HepG2 (cell line): ENCODE results near the gene ZNF223. TPM values are rescaled to one million over a fixed set of nuclear protein-coding genes. Genes with fewer than 3 reads are reported as not detected.

ENCODE experiments used
- ATF4 ChIP-seq, 2 experiments: fragments of 450-650 bp in 1 of 2; sonication (generic) in 1 of 2; formaldehyde crosslinking; IDR thresholded peaks; 2 replicates each; pipeline versions ENCODE4 v1.5.0 to v1.8.0; 2020 to 2022; ENCODE audit warnings: mild to moderate bottlenecking in 1 of 2, missing genetic modification reagents in 1 of 2
- ELF4 ChIP-seq: sonication (generic); formaldehyde crosslinking; IDR thresholded peaks from 2 replicates; pipeline ENCODE4 v1.5.0; 2020; ENCODE audit warnings: missing genetic modification reagents, mild to moderate bottlenecking, moderate library complexity, borderline replicate concordance
- ETV5 ChIP-seq: IDR thresholded peaks from 2 replicates; pipeline ENCODE4 v1.6.1; 2018; ENCODE audit warnings: missing biosample characterization, missing genetic modification reagents, inconsistent platforms, borderline replicate concordance
- FOXC1 ChIP-seq: sonication (generic); formaldehyde crosslinking; IDR thresholded peaks from 2 replicates; pipeline ENCODE4 v1.8.0; 2022; ENCODE audit warnings: mild to moderate bottlenecking, missing genetic modification reagents, borderline replicate concordance
- HNRNPL ChIP-seq: fragments of 200-400 bp; formaldehyde crosslinking; IDR thresholded peaks from 2 replicates; pipeline ENCODE4 v1.6.1; 2017; ENCODE audit warnings: mild to moderate bottlenecking, low read depth, low read length
- KLF16 ChIP-seq, 2 experiments: sonication (generic) in 1 of 2; formaldehyde crosslinking in 1 of 2; IDR thresholded peaks; 2 replicates each; pipeline versions ENCODE4 v1.6.1 to v1.8.0; 2016 to 2023; ENCODE audit warnings: missing genetic modification reagents in 2 of 2, missing compliant biosample characterization in 1 of 2
- MEIS1 ChIP-seq: sonication (generic); formaldehyde crosslinking; IDR thresholded peaks from 2 replicates; pipeline ENCODE4 v1.9.0; 2021; ENCODE audit warnings: mild to moderate bottlenecking, missing genetic modification reagents, moderate library complexity, borderline replicate concordance
- POLR2A ChIP-seq, 2 experiments: IDR thresholded peaks; 2 replicates each; pipeline ENCODE4 v1.6.1; 2011; ENCODE audit warnings: low read depth in 2 of 2, low read length in 2 of 2, mild to moderate bottlenecking in 1 of 2, moderate library complexity in 1 of 2; ENCODE audit not compliant: insufficient read depth in 1 of 2
- REXO4 ChIP-seq: sonication (generic); formaldehyde crosslinking; IDR thresholded peaks from 2 replicates; pipeline ENCODE4 v1.8.0; 2022; ENCODE audit warnings: missing genetic modification reagents, mild to moderate bottlenecking, borderline replicate concordance
- TAF1 ChIP-seq: sonication (generic); formaldehyde crosslinking; IDR thresholded peaks from 2 replicates; pipeline ENCODE4 v1.4.0; 2020; ENCODE audit warnings: missing genetic modification reagents
- TBX2 ChIP-seq: sonication (generic); formaldehyde crosslinking; IDR thresholded peaks from 2 replicates; pipeline ENCODE4 v1.5.0; 2020; ENCODE audit warnings: missing genetic modification reagents, mild to moderate bottlenecking, borderline replicate concordance
- ZBTB33 ChIP-seq: sonication (generic); formaldehyde crosslinking; IDR thresholded peaks from 2 replicates; pipeline ENCODE4 v1.4.0; 2020; ENCODE audit warnings: missing genetic modification reagents
- ZKSCAN8 ChIP-seq: IDR thresholded peaks from 2 replicates; pipeline ENCODE4 v1.6.1; 2016; ENCODE audit warnings: borderline replicate concordance, missing genetic modification reagents, missing compliant biosample characterization
- ZNF138 ChIP-seq: sonication (generic); formaldehyde crosslinking; IDR thresholded peaks from 2 replicates; pipeline ENCODE4 v1.5.0; 2020; ENCODE audit warnings: mild to moderate bottlenecking, low read depth, missing genetic modification reagents
- ZNF143 ChIP-seq: sonication (generic); formaldehyde crosslinking; IDR thresholded peaks from 2 replicates; pipeline ENCODE4 v1.4.0; 2020; ENCODE audit warnings: missing genetic modification reagents
- ZNF441 ChIP-seq: sonication (generic); formaldehyde crosslinking; IDR thresholded peaks from 2 replicates; pipeline ENCODE4 v1.7.0; 2021; ENCODE audit warnings: missing genetic modification reagents, borderline replicate concordance
- polyA plus RNA-seq, 8 experiments: library from polyadenylated mRNA; depleted of rRNA in 3 of 8; stranded (reverse) in 7 of 8; unstranded in 1 of 8; fragments of >200 nt; fragmentation: Illumina TruSeq in 4 of 8; extraction: Trizol in 4 of 8; gene quantifications; 2 replicates each; pipeline versions ENCODE4 v1.2.1 to v1.2.3, GENCODE V29; 2011 to 2016; ENCODE audit warnings: low read depth in 4 of 8, missing spikeins in 1 of 8, mixed read lengths in 1 of 8; ENCODE audit not compliant: insufficient read depth in 1 of 8
- total RNA-seq, 5 experiments: library from RNA; depleted of rRNA; stranded (reverse); fragments of >200 nt; fragmentation: Illumina TruSeq; extraction: Trizol; gene quantifications; 2 replicates each; pipeline ENCODE4 v1.2.3, GENCODE V29; 2016; ENCODE audit warnings: low read depth in 1 of 5
- TF ChIP-seq, protein P1 (sequence below): sonication (generic); formaldehyde crosslinking; IDR thresholded peaks from 2 replicates; pipeline ENCODE4 v1.5.1; 2020; ENCODE audit warnings: mild to moderate bottlenecking, missing genetic modification reagents, moderate library complexity
- TF ChIP-seq, protein P2 (sequence below): sonication (generic); formaldehyde crosslinking; IDR thresholded peaks from 2 replicates; pipeline ENCODE4 v1.4.0; 2020; ENCODE audit warnings: missing genetic modification reagents, borderline replicate concordance

ZNF223 gene
- total and polyA plus RNA-seq, 2 of the 13 experiments (the other 11 are each of a cell fraction or from before 2014, with no cell fraction given): 2.0 to 4.8 TPM

GRCh38 chr19:44051650-44052402, at the start of gene ZNF223 (continued):
- TF ChIP-seq HNRNPL (no peak), ZNF138 (CRISPR knock-in tag) (no peak), REXO4 (CRISPR knock-in tag) (no peak), ETV5 (no peak; the same call in 1 of the 2 replicates), ZNF143 (CRISPR knock-in tag) (peak; percentile 97), ELF4 (CRISPR knock-in tag) (peak; percentile 82; the same call in 1 of the 2 replicates), ATF4 (CRISPR knock-in tag; IDR thresholded peaks at IDR 0.05) (peak in 1 of 2 experiments; percentile 51; a peak in 1 of 4 replicates), ZKSCAN8 (CRISPR knock-in tag) (peak; percentile 32; the same call in 1 of the 2 replicates), POLR2A (IDR thresholded peaks at IDR 0.05; ENCODE audit: insufficient read depth in 1 of 2, low read depth in 2 of 2, low read length in 2 of 2) (peak; percentile 62 to 78; a peak in 3 of 4 replicates), FOXC1 (CRISPR knock-in tag) (peak; percentile 58; the same call in 1 of the 2 replicates), MEIS1 (CRISPR knock-in tag) (no peak), TAF1 (CRISPR knock-in tag) (peak; percentile 51), TBX2 (CRISPR knock-in tag) (peak; percentile 73), KLF16 (CRISPR knock-in tag; IDR thresholded peaks at IDR 0.05) (peak in 1 of 2 experiments; percentile 82; a peak in 1 of 4 replicates), ZNF441 (no peak), ZBTB33 (CRISPR knock-in tag) (peak; percentile 29; the same call in 1 of the 2 replicates)
- TF ChIP-seq, protein P1, sequence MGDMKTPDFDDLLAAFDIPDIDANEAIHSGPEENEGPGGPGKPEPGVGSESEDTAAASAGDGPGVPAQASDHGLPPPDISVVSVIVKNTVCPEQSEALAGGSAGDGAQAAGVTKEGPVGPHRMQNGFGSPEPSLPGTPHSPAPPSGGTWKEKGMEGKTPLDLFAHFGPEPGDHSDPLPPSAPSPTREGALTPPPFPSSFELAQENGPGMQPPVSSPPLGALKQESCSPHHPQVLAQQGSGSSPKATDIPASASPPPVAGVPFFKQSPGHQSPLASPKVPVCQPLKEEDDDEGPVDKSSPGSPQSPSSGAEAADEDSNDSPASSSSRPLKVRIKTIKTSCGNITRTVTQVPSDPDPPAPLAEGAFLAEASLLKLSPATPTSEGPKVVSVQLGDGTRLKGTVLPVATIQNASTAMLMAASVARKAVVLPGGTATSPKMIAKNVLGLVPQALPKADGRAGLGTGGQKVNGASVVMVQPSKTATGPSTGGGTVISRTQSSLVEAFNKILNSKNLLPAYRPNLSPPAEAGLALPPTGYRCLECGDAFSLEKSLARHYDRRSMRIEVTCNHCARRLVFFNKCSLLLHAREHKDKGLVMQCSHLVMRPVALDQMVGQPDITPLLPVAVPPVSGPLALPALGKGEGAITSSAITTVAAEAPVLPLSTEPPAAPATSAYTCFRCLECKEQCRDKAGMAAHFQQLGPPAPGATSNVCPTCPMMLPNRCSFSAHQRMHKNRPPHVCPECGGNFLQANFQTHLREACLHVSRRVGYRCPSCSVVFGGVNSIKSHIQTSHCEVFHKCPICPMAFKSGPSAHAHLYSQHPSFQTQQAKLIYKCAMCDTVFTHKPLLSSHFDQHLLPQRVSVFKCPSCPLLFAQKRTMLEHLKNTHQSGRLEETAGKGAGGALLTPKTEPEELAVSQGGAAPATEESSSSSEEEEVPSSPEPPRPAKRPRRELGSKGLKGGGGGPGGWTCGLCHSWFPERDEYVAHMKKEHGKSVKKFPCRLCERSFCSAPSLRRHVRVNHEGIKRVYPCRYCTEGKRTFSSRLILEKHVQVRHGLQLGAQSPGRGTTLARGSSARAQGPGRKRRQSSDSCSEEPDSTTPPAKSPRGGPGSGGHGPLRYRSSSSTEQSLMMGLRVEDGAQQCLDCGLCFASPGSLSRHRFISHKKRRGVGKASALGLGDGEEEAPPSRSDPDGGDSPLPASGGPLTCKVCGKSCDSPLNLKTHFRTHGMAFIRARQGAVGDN (CRISPR knock-in tag): peak; percentile 48
- TF ChIP-seq, protein P2, sequence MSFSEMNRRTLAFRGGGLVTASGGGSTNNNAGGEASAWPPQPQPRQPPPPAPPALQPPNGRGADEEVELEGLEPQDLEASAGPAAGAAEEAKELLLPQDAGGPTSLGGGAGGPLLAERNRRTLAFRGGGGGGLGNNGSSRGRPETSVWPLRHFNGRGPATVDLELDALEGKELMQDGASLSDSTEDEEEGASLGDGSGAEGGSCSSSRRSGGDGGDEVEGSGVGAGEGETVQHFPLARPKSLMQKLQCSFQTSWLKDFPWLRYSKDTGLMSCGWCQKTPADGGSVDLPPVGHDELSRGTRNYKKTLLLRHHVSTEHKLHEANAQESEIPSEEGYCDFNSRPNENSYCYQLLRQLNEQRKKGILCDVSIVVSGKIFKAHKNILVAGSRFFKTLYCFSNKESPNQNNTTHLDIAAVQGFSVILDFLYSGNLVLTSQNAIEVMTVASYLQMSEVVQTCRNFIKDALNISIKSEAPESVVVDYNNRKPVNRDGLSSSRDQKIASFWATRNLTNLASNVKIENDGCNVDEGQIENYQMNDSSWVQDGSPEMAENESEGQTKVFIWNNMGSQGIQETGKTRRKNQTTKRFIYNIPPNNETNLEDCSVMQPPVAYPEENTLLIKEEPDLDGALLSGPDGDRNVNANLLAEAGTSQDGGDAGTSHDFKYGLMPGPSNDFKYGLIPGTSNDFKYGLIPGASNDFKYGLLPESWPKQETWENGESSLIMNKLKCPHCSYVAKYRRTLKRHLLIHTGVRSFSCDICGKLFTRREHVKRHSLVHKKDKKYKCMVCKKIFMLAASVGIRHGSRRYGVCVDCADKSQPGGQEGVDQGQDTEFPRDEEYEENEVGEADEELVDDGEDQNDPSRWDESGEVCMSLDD (CRISPR knock-in tag): 0 out of 2 replicates have a peak, but pooled peaks have one; percentile 70
